ENCODE measurements around the gene EGFLAM. TPM values are rescaled to one million over a fixed set of nuclear protein-coding genes. Genes with fewer than 3 reads are reported as not detected.

Gene EGFLAM
- total and polyA plus RNA-seq, 10 of the 15 experiments (the other 5 are each of a cell fraction or from before 2014, with no cell fraction given) = 0.37 TPM; not detected in 9

DNA sequence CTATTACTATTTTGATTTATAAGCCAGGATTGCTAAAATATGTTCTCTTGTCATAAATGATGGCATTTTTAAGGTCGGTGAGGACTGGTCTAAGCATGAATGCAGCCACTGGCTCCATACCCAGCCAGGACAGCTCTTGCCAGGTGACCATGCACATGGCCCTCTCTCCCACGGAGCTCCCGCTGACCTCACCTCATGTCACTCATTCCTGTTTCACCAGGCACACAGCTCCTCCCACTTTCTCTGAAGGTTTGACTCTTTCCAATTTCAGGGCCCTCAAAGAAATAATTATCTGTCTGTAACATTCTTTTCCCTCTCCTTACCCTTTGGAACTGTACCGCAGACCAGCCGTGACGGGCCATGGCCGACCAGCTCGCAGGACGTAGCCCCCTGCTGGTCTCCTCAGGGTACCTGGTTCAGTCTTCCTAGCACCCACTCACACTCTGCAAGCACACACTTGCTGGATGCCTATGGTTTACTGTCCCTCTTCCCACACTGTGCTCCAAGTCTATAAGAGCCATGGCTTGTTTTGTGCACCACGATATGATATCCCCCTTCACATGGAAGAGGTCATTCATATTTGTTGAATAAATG, 225.5 kb downstream of the EGFLAM start (continued):
- TF ChIP-seq REST (IDR thresholded peaks at IDR 0.05; ENCODE audit: low read depth, low read length) (no peak), ATF2 (IDR thresholded peaks at IDR 0.05; ENCODE audit: low read length) (no peak), DPF2 (IDR thresholded peaks at IDR 0.05) (no peak), LARP7 (IDR thresholded peaks at IDR 0.05) (no peak), ZBTB11 (CRISPR knock-in tag; IDR thresholded peaks at IDR 0.05) (no peak), HDAC2 (IDR thresholded peaks at IDR 0.05) (no peak)

Measured in GM12878 (cell line).